Hematopoietic multipotent progenitor cell (in vitro differentiated cells): ENCODE measurements around the gene POMT1. TPM values are rescaled to one million over a fixed set of nuclear protein-coding genes. Genes with fewer than 3 reads are reported as not detected.
A peak's percentile ranks its signal among the peaks of the same experiment; 100 is the strongest.
"Not testable (repeated sequence)": the region's sequence is repeated elsewhere in the genome, so short reads cannot be mapped to it uniquely, and the experiment has no call there.

Experiments
- DNase-seq, 3 donors: peaks; one replicate each; pipeline ENCODE4 v3.0.0-alpha.2; 2011 to 2015; ENCODE audit warnings: low read depth in 2 of 3, low spot score in 2 of 3
- small RNA-seq: library from RNA; depleted of rRNA; stranded (forward); fragments of <200 nt; gene quantifications from one replicate; pipeline ENCODE3, GENCODE V24; 2012
- total RNA-seq: library from RNA; depleted of rRNA; stranded (reverse); fragments of >200 nt; gene quantifications from one replicate; pipeline ENCODE4 v1.2.3, GENCODE V29; 2012

The POMT1 gene
- total RNA-seq, 1 donor, result 36.9 TPM

GRCh38 chr9:131545786-131546335 is 43.1 kb downstream of the POMT1 start:
- no peak for DNase-seq

- no peak for DNase-seq
Measured at GRCh38 chr9:131546336-131547084, 43.8 kb downstream of the POMT1 start.

- not testable (repeated sequence) for DNase-seq
Measured at GRCh38 chr9:131549186-131549585, 46.5 kb downstream of the POMT1 start.

- DNase-seq, result not testable (repeated sequence)
Measured at GRCh38 chr9:131550465-131550864, 47.7 kb downstream of the POMT1 start.

GRCh38 chr9:131552030-131552429 is 49.3 kb downstream of the POMT1 start:
- DNase-seq, result no peak

GRCh38 chr9:131554087-131554842 is 51.5 kb downstream of the POMT1 start:
- no peak for DNase-seq

- no peak for DNase-seq
Measured at GRCh38 chr9:131554843-131555351, 52.2 kb downstream of the POMT1 start.

- no peak for DNase-seq
Measured at GRCh38 chr9:131555841-131556673, 53.3 kb downstream of the POMT1 start.

- DNase-seq, result no peak
Measured at GRCh38 chr9:131557855-131558548, 55.3 kb downstream of the POMT1 start.

GRCh38 chr9:131559421-131560000 is 56.8 kb downstream of the POMT1 start:
- DNase-seq, result no peak

GRCh38 chr9:131562032-131562959 is 59.6 kb downstream of the POMT1 start:
- DNase-seq, result no peak

GRCh38 chr9:131565369-131565768 is 62.7 kb downstream of the POMT1 start:
- DNase-seq, result no peak

- no peak for DNase-seq
Measured at GRCh38 chr9:131566158-131566557, 63.4 kb downstream of the POMT1 start.

- no peak for DNase-seq
Measured at GRCh38 chr9:131567910-131568309, 65.2 kb downstream of the POMT1 start.

Small RNA genes lying within 50 kb of the gene (small RNA-seq; reads per million reads assigned to genes)
- 0.54 reads per million for gene SNORD62A
- 2.0 reads per million, percentile 67 among the genes with 10 or more reads in this experiment for gene SNORD62B

Other genes with a start within 250 kb of the POMT1 start
- gene FAM78A, start 226.4 kb upstream of the POMT1 start, total RNA-seq, result 70.3 TPM
- gene PLPP7, start 213.2 kb upstream of the POMT1 start, total RNA-seq, result 5.9 TPM
- gene PRRC2B, start 108.8 kb upstream of the POMT1 start, total RNA-seq, result 82.9 TPM
- 22.4 TPM for gene UCK1, start 28.3 kb downstream of the POMT1 start, total RNA-seq
- gene PRRT1B, start 42.6 kb downstream of the POMT1 start, total RNA-seq, result not detected
- 26.1 TPM for gene RAPGEF1, start 237.2 kb downstream of the POMT1 start, total RNA-seq